ENCODE results near the gene PCDH9.

PCDH9 gene

DNA sequence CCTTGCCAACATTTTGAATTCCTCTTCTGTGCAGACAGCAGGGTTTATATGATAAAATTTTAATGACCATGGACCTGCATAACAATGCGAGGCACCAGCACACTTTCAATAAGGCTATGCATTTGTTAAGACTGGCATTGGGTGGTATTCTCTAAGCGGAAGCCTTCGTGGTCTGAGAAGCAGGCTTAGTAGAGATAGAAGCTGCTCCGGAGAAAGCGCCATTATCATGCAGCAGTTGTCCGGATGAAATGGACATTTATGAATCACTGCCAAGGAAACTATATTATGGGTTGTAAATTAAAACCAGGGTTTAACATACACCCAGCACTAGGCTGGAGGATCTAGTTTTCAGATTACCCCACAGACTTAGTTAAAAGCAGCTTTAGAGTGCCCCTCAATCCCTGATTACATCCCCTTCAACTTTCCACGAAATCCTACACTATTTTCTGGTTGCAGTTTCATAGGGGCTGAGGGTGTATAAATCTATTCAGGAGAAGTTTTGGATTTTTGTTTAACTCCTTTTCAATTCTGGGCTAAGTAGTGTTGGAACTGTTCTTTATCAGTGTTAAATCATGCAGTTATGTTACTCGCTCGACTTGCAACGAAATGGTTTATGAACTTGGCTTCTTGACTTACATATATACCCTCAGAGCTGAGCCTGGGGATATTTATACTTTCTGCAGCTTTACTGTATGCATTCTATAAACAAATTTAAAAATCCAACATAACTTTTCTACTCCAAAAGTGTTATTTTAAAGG, 193.3 kb downstream of the PCDH9 start:
- no peak for TF ChIP-seq CTCF (conservative IDR thresholded peaks at IDR 0.05; ENCODE audit: control insufficient read depth, insufficient read depth, low read depth, low read length)
- no peak for DNase-seq (ENCODE audit: low read depth)
- H3K4me3 ChIP-seq (ENCODE audit: control insufficient read depth, low read depth, low read length) = no peak overlapping the region

DNA sequence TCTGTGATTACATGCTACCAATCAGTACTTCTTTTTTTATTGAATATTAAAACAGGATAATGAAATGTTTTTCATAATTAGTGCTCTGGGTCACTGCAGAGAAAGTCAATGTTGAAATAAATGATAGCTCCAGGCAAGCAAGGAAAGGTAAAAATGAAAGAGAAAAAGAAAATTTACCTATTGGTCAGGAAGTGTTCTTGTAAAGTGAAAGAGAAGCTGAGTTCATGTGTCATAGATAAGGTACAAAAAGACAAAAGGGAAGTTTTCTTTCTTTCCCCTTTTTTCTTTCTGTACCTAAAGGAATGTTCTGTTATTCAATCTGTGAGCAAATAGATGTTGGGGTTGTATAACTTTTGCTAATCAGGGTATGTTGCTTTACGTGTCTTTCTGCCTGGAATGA, 197.0 kb downstream of the PCDH9 start:
- no peak for TF ChIP-seq CTCF (conservative IDR thresholded peaks at IDR 0.05; ENCODE audit: control insufficient read depth, insufficient read depth, low read depth, low read length)
- DNase-seq (ENCODE audit: low read depth) = no peak
- no peak overlapping the region for H3K4me3 ChIP-seq (ENCODE audit: control insufficient read depth, low read depth, low read length)

- H3K4me3 ChIP-seq (ENCODE audit: control insufficient read depth, low read depth, low read length) = no peak overlapping the region
- DNase-seq (ENCODE audit: low read depth) = peak; percentile 80
- TF ChIP-seq CTCF (conservative IDR thresholded peaks at IDR 0.05; ENCODE audit: control insufficient read depth, insufficient read depth, low read depth, low read length) = no peak
Observed at GRCh38 chr13:67023130-67023876, 206.8 kb downstream of the PCDH9 start.

GRCh38 chr13:67018775-67019174, 211.4 kb downstream of the PCDH9 start:
- no peak for DNase-seq (ENCODE audit: low read depth)
- no peak for TF ChIP-seq CTCF (conservative IDR thresholded peaks at IDR 0.05; ENCODE audit: control insufficient read depth, insufficient read depth, low read depth, low read length)
- no peak overlapping the region for H3K4me3 ChIP-seq (ENCODE audit: control insufficient read depth, low read depth, low read length)

DNA sequence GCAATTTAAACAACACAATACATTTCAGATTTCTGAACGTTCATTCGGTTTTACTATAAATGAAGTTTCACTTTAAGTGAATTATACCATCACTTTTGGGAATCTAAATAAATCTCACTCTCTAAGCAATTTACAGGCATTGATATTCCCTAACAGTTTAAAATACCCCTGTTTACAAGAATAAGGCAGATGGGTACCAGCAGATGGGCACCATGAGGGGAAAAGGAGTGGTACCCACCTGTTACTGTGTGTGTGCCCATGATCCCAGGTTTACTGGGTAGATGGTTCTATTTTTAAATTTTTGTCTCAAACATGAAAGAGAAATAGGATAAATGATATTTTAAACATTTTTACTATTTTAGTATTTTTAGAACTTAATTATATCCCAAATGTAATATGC, 212.9 kb downstream of the PCDH9 start:
- no peak overlapping the region for H3K4me3 ChIP-seq (ENCODE audit: control insufficient read depth, low read depth, low read length)
- no peak for DNase-seq (ENCODE audit: low read depth)
- no peak for TF ChIP-seq CTCF (conservative IDR thresholded peaks at IDR 0.05; ENCODE audit: control insufficient read depth, insufficient read depth, low read depth, low read length)

- DNase-seq (ENCODE audit: low read depth) = no peak
- no peak for TF ChIP-seq CTCF (conservative IDR thresholded peaks at IDR 0.05; ENCODE audit: control insufficient read depth, insufficient read depth, low read depth, low read length)
- no peak overlapping the region for H3K4me3 ChIP-seq (ENCODE audit: control insufficient read depth, low read depth, low read length)
Observed at GRCh38 chr13:67015976-67016600, 214.0 kb downstream of the PCDH9 start.
